HCT116 (cell line): ENCODE measurements around the gene DOCK4. TPM values are rescaled to one million over a fixed set of nuclear protein-coding genes. Genes with fewer than 3 reads are reported as not detected.

Source experiments
- ATAC-seq: fragments of 200-7000 bp; cut with Tn5 transposase; 2 replicates; pipeline ENCODE4 v1.9.1; 2020; ENCODE audit warnings: mild to moderate bottlenecking, moderate library complexity
- BruUV-seq: library from RNA; stranded (reverse); fragments of 400-500 nt; replicated peaks from 2 replicates; lab custom pipeline; 2021; lab: Mats Ljungman, UMichigan
- CTCF ChIA-PET: fragments of 300-600 bp; sonication (Branson Sonifier 250); formaldehyde crosslinking; loops from one replicate; lab custom pipeline; 2021; ENCODE audit warnings: antibody characterized with exemption; lab: Charles Lee
- POLR2A ChIA-PET: fragments of 300-600, 350-600 bp; sonication (Branson Sonifier 250); formaldehyde crosslinking; loops from one replicate; lab custom pipeline; 2021; ENCODE audit warnings: antibody characterized with exemption; lab: Charles Lee
- RAD21 ChIA-PET, 2 experiments: fragments of 300-600 bp; sonication (Branson Sonifier 250); formaldehyde crosslinking; loops; one replicate each; lab custom pipeline; 2023; ENCODE audit warnings: low total read pairs in 2 of 2; ENCODE audit not compliant: uncharacterized antibody in 2 of 2, unreplicated experiment in 2 of 2, low non-redundant PET in 1 of 2; lab: Charles Lee
- DNase-seq: peaks from one replicate; pipeline ENCODE4 v3.0.0-alpha.2; 2010; ENCODE audit warnings: low read depth, low spot score
- H2AFZ ChIP-seq: fragments of 200-600 bp; shearing (Covaris generic), sonication (generic); 2 replicates; pipeline ENCODE4 v1.6.1; 2017; ENCODE audit warnings: low read depth, mixed run types, mixed read lengths, antibody characterized with exemption, low read length; ENCODE audit not compliant: poor library complexity, severe bottlenecking
- H3K27ac ChIP-seq: 2 replicates; pipeline ENCODE4 v1.5.1; 2012; ENCODE audit warnings: low read depth, low read length
- H3K27me3 ChIP-seq: fragments of 200-600 bp; sonication (generic); 2 replicates; pipeline ENCODE4 v1.6.1; 2016; ENCODE audit warnings: mixed run types, low read length, mixed read lengths; ENCODE audit not compliant: insufficient read depth
- H3K36me3 ChIP-seq, 2 experiments: fragments of 200-500 bp in 1 of 2; fragments of 200-600 bp in 1 of 2; sonication (Bioruptor generic) in 1 of 2; sonication (generic) in 1 of 2; 2 replicates each; pipeline versions ENCODE4 v1.5.1 to v1.6.1; 2014 to 2016; ENCODE audit warnings: low read length in 2 of 2, inconsistent platforms in 1 of 2, mixed read lengths in 1 of 2, mixed run types in 1 of 2; ENCODE audit not compliant: insufficient read depth in 2 of 2, control insufficient read depth in 1 of 2
- H3K4me1 ChIP-seq, 2 experiments: fragments of 200-600 bp in 1 of 2; sonication (generic) in 1 of 2; 2 replicates each; pipeline versions ENCODE4 v1.5.1 to v1.6.1; 2012 to 2017; ENCODE audit warnings: low read length in 2 of 2, inconsistent platforms in 1 of 2, mild to moderate bottlenecking in 1 of 2, mixed read lengths in 1 of 2, mixed run types in 1 of 2, moderate library complexity in 1 of 2; ENCODE audit not compliant: insufficient read depth in 2 of 2, control insufficient read depth in 1 of 2
- H3K4me2 ChIP-seq: fragments of 200-600 bp; sonication (generic); 2 replicates; pipeline ENCODE4 v1.6.1; 2017; ENCODE audit warnings: mixed run types, low read length, mixed read lengths
- H3K4me3 ChIP-seq, 2 experiments: fragments of 200-600 bp in 1 of 2; sonication (generic) in 1 of 2; replicated peaks in 1 of 2; 2 replicates each; pipeline ENCODE4 v1.5.1; 2011 to 2016; ENCODE audit warnings: low read length in 2 of 2, control low read depth in 1 of 2, low read depth in 1 of 2, mild to moderate bottlenecking in 1 of 2, mixed read lengths in 1 of 2, mixed run types in 1 of 2
- H3K79me2 ChIP-seq: fragments of 200-600 bp; sonication (generic); 2 replicates; pipeline ENCODE4 v1.6.1; 2017; ENCODE audit warnings: mild to moderate bottlenecking, mixed run types, low read length, moderate library complexity, mixed read lengths; ENCODE audit not compliant: insufficient read depth
- H3K9ac ChIP-seq: fragments of 200-600 bp; sonication (generic); 2 replicates; pipeline ENCODE4 v1.6.1; 2016; ENCODE audit warnings: low read length, mixed read lengths
- H3K9me2 ChIP-seq: fragments of 200-600 bp; sonication (generic), shearing (Covaris generic); 2 replicates; pipeline ENCODE4 v1.6.1; 2017; ENCODE audit warnings: mixed run types, mild to moderate bottlenecking, moderate library complexity; ENCODE audit not compliant: insufficient read depth
- H3K9me3 ChIP-seq, 2 experiments: fragments of 200-500 bp in 1 of 2; fragments of 200-600 bp in 1 of 2; sonication (Bioruptor generic) in 1 of 2; sonication (generic) in 1 of 2; 2 replicates each; pipeline ENCODE4 v1.6.1; 2014 to 2017; ENCODE audit warnings: low read length in 2 of 2, mixed read lengths in 2 of 2, inconsistent platforms in 1 of 2, low read depth in 1 of 2, mild to moderate bottlenecking in 1 of 2, mixed run types in 1 of 2, moderate library complexity in 1 of 2; ENCODE audit not compliant: control insufficient read depth in 1 of 2, insufficient read depth in 1 of 2
- H4K20me1 ChIP-seq: fragments of 200-600 bp; sonication (generic), shearing (Covaris generic); 2 replicates; pipeline ENCODE4 v1.6.1; 2017; ENCODE audit warnings: mixed run types, mild to moderate bottlenecking, moderate library complexity; ENCODE audit not compliant: insufficient read depth
- CBX3 ChIP-seq: IDR thresholded peaks from 2 replicates; pipeline ENCODE4 v1.6.1; 2012; ENCODE audit warnings: low read depth
- CEBPB ChIP-seq: IDR thresholded peaks from 2 replicates; pipeline ENCODE4 v1.6.1; 2012; ENCODE audit warnings: low read depth
- EGR1 ChIP-seq: IDR thresholded peaks from 2 replicates; pipeline ENCODE4 v1.6.1; 2012; ENCODE audit warnings: low read depth
- ELF1 ChIP-seq: IDR thresholded peaks from 2 replicates; pipeline ENCODE4 v1.6.1; 2012; ENCODE audit warnings: low read depth, borderline replicate concordance
- FOSL1 ChIP-seq: IDR thresholded peaks from 2 replicates; pipeline ENCODE4 v1.6.1; 2012; ENCODE audit warnings: low read depth
- JUND ChIP-seq: IDR thresholded peaks from 2 replicates; pipeline ENCODE4 v1.6.1; 2012
- POLR2A ChIP-seq: IDR thresholded peaks from 2 replicates; pipeline ENCODE4 v1.7.0; 2011; ENCODE audit warnings: borderline replicate concordance; ENCODE audit not compliant: insufficient read depth, insufficient read length; ENCODE audit errors: extremely low read depth
- POLR2AphosphoS5 ChIP-seq: IDR thresholded peaks from 2 replicates; pipeline ENCODE4 v1.6.1; 2011; ENCODE audit warnings: mild to moderate bottlenecking, low read depth, low read length, moderate library complexity
- RAD21 ChIP-seq: IDR thresholded peaks from 2 replicates; pipeline ENCODE4 v1.6.1; 2012; ENCODE audit warnings: low read depth, mild to moderate bottlenecking
- SIN3A ChIP-seq: IDR thresholded peaks from 2 replicates; pipeline ENCODE4 v1.6.1; 2012; ENCODE audit warnings: low read depth
- SP1 ChIP-seq: IDR thresholded peaks from 2 replicates; pipeline ENCODE4 v1.6.1; 2012; ENCODE audit warnings: low read depth
- TCF7L2 ChIP-seq: IDR thresholded peaks from 2 replicates; pipeline ENCODE4 v1.7.0; 2011; ENCODE audit warnings: borderline replicate concordance, inconsistent platforms; ENCODE audit not compliant: insufficient read depth, insufficient read length; ENCODE audit errors: extremely low read depth
- YY1 ChIP-seq: IDR thresholded peaks from 2 replicates; pipeline ENCODE4 v1.6.1; 2011; ENCODE audit warnings: low read length, low read depth, moderate library complexity, mild to moderate bottlenecking; ENCODE audit not compliant: insufficient replicate concordance; ENCODE audit errors: extremely low read depth
- intact Hi-C: fragments of 100-400 bp; cut with micrococcal nuclease; formaldehyde crosslinking; loops from 2 replicates; pipeline ENCODE4 v1.10.0; 2022
- total RNA-seq: library from RNA; stranded (reverse); gene quantifications from one replicate; pipeline ENCODE4 v1.2.1, GENCODE V29; 2021; ENCODE audit not compliant: unreplicated experiment
- TF ChIP-seq, protein P1 (sequence below): IDR thresholded peaks from 2 replicates; pipeline ENCODE4 v1.6.1; 2012; ENCODE audit warnings: low read depth
- TF ChIP-seq, protein P2 (sequence below): IDR thresholded peaks from 2 replicates; pipeline ENCODE4 v1.6.1; 2012
- TF ChIP-seq, protein P3 (sequence below): IDR thresholded peaks from 2 replicates; pipeline ENCODE4 v1.6.1; 2012

Gene DOCK4
- total RNA-seq, 1 experiment from 2014 or later: 2.2 TPM

DNA sequence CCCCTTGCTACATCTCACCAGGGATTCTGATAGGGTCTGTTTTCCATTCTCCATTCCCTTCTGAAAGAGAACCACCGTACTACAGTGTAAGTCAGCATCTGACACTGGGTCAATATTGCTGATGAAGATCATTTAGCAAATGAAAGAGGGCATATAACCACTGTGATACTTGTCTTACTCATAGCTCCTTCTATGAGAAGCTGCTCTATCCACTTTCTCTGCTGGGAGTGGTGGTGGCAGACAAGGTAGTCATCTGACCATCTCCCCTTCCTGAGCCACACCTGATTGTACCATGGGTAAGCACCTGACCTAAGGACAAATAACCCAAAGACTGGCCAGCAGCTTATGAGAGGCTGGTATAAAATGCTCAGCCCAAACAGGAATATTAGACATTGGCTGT lies 220.4 kb downstream of the DOCK4 start:
- Histone ChIP-seq H3K4me3 (no peak overlapping the region), H3K36me3 (no peaks in the 10 kb centered on the region), H2AFZ (no peak overlapping the region), H3K27me3 (no peaks in the 10 kb centered on the region), H3K4me1 (no peaks in the 10 kb centered on the region), H3K27ac (no peak overlapping the region), H3K4me2 (no peak overlapping the region), H3K79me2 (no peaks in the 10 kb centered on the region), H3K9me2 (no peaks in the 10 kb centered on the region), H3K9ac (no peak overlapping the region), H4K20me1 (no peaks in the 10 kb centered on the region), H3K9me3 (no peaks in the 10 kb centered on the region)
- RAD21 ChIA-PET: no interaction called here
- CTCF ChIA-PET: no interaction called here
- DNase-seq: no peak
- POLR2A ChIA-PET: no interaction called here
- TF ChIP-seq, protein P1, sequence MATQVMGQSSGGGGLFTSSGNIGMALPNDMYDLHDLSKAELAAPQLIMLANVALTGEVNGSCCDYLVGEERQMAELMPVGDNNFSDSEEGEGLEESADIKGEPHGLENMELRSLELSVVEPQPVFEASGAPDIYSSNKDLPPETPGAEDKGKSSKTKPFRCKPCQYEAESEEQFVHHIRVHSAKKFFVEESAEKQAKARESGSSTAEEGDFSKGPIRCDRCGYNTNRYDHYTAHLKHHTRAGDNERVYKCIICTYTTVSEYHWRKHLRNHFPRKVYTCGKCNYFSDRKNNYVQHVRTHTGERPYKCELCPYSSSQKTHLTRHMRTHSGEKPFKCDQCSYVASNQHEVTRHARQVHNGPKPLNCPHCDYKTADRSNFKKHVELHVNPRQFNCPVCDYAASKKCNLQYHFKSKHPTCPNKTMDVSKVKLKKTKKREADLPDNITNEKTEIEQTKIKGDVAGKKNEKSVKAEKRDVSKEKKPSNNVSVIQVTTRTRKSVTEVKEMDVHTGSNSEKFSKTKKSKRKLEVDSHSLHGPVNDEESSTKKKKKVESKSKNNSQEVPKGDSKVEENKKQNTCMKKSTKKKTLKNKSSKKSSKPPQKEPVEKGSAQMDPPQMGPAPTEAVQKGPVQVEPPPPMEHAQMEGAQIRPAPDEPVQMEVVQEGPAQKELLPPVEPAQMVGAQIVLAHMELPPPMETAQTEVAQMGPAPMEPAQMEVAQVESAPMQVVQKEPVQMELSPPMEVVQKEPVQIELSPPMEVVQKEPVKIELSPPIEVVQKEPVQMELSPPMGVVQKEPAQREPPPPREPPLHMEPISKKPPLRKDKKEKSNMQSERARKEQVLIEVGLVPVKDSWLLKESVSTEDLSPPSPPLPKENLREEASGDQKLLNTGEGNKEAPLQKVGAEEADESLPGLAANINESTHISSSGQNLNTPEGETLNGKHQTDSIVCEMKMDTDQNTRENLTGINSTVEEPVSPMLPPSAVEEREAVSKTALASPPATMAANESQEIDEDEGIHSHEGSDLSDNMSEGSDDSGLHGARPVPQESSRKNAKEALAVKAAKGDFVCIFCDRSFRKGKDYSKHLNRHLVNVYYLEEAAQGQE: no peak
- TF ChIP-seq EGR1 (no peak), FOSL1 (no peak), YY1 (no peak), TCF7L2 (no peak), POLR2AphosphoS5 (no peak), SIN3A (no peak), ELF1 (no peak), SP1 (no peak), CBX3 (no peak), JUND (no peak), POLR2A (no peak), CEBPB (no peak), RAD21 (no peak)
- TF ChIP-seq, protein P2, sequence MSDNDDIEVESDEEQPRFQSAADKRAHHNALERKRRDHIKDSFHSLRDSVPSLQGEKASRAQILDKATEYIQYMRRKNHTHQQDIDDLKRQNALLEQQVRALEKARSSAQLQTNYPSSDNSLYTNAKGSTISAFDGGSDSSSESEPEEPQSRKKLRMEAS: no peak
- TF ChIP-seq, protein P3, sequence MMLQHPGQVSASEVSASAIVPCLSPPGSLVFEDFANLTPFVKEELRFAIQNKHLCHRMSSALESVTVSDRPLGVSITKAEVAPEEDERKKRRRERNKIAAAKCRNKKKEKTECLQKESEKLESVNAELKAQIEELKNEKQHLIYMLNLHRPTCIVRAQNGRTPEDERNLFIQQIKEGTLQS: no peak
- ATAC-seq: no peak
- BruUV-seq: no TSS peak
- intact Hi-C loops: no loop called here
